Mesenteric fat pad (tissue), 1 donor: ENCODE results near the gene KANK2. TPM values are rescaled to one million over a fixed set of nuclear protein-coding genes. Genes with fewer than 3 reads are reported as not detected.
"Not testable (repeated sequence)": the region's sequence is repeated elsewhere in the genome, so short reads cannot be mapped to it uniquely, and the experiment has no call there.

Experiments
- DNase-seq: peaks from one replicate; pipeline ENCODE4 v3.0.0-alpha.2; 2020; ENCODE audit warnings: low spot score
- total RNA-seq: library from RNA; stranded (reverse); fragmentation: NEBNext Ultra II Directional; extraction: Animal tissue kit (Norgen Biotek cat#: 25700); gene quantifications from one replicate; pipeline ENCODE4 v1.2.1, GENCODE V29; 2021
- donor health status: DM: yes; HTN: yes; CAD: no.

The KANK2 gene
- total RNA-seq, 1 donor from 2014 or later: 121 TPM

DNA sequence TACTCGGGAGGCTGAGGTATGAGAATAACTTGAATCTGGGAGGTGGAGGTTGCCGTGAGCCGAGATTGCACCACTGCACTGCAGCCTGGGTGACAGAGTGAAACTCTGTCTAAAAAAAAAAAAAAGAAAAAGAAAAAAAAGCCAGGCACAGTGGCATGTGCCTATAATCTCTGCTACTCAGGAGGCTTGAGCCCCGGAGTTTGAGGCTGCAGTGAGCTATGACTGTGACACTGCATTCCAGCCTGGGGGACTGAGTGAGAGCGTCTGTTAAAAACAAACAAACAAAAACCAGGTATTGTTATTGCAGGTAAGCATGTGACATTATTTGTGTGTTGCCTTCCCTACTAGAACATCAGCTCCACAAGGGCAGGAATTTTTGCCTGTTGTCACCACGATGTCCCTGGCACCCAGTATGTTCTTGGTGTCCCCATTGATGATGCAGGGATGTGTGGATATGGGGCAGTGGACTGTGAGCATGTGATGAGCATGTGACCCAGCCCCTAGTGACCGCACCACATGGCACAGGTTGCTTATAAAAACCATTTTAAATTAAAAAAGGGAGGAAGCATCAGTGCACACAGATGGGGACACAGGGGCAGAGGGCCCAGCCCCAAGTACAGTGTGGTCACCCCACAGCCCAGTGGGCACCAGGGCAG lies 1.6 kb upstream of the KANK2 start:
- DNase-seq: no peak

DNA sequence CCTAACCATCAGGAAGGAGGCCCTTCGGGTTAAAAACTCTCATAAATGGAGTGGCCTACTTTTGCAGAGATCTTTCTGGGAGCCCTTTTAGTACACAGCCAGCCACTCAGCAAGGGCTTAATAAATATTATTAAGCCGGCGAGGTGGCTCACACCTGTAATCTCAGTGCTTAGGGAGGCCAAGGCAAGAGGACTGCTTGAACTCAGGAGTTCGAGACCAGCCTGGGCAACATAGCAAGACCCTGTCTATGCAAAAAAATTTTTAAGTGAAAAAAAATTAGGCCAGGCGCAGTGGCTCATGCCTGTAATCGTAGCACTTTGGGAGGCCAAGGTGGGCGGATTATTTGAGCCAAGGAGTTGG lies 810 bp upstream of the KANK2 start:
- DNase-seq: no peak

DNA sequence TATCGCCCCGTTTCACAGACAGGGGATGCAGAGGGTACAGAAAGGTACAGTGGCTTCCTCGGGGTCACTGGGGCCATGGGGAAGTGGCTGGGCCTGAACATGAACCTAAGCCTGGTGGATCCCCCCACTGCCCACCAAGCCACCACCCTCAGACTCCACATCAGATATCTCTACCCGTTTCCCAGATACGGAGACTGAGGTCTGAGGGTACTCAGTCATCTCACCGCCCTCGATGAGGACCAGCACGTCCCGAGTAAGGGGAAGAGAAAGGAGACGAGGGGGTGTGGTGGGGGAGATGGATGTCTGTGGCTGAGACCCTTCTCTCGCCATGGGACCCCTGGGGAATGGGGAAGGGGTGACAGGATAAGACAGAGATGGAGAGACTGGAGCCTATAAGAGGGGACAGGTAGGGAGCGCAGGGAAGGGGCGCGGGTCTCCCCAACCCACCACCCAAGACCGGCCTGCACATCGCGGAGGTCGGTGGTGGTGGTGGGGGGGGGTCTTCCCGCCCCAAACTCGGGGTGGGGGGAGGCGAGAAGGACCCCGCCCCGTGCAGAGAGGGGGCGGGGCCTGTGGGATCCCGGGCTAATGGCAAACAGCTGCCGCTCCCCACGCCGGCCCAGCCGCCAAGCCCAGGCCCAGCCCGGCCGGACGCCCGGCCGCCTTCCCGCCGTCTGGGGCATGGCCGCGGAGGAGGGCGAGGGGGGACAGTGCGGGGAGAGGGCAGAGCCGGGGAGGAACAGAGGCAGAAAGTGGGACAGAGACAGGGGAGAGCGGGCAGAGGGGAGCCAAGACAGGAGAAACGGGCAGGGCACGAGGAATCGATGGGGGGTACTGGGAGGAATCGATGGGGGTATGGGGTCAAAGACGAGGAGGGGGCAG lies 698 bp downstream of the KANK2 start:
- no peak for DNase-seq

DNA sequence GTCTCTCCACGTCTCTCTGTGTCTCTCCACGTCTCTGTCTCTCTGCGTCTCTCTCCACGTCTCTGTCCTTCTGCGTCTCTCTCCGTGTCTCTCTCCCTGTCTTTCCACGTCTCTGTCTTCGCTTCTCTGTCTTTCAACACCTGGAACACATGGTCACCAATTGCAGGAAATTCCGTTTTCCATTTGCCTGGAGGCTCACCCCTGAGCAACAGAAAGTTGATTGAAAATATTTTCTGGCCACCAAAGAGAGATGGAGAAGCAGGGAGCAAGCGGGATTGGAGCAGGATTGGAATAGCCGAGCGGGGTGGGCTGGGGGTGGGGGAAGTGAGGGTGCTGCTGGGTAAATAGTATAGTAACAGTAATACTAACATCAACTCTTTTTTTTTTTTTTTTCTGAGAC lies 1.7 kb downstream of the KANK2 start:
- no peak for DNase-seq

DNA sequence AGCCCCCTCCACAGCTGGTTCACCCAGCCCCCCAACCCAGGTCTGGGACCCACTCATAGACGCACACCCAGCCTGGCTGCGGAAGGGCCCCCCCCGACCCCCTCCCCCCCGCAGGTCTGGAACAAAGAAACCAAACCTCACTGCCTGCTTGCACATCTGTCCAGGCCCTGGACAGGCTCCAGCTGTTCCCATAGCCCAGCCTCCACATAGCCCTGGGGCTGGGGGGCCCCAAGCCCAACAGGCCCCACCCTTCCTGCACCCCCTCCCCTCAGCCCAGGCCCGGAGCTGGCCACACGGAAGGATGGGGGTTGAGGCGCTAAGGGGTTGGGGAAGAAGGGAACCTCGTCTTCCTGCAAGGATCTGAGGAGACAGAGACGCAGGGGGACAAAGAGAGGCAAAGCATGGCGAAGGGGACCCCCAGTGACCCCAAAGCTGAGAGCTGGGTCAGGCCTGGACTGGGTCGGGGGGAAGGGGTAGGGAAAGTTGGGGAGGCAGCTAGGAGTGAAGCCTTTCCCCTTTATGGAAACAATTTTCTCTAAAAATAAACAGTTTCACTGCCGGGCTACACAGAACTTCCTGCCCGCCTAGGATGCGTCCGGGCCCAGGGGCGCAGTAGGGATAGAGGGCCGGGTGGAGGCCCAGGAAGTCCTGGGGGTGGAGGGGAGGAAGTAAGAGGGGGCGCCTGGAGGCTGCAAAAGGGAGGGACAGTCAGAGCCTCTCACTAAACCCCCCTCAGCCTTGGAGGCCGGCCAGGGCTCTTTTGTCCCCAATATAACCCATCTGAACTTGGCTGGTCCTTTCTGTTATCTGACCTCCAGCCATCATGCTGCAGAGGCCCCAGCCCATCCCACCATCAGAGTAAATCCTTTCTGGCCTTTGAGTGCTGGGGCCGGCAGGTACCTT lies 2.4 kb downstream of the KANK2 start:
- no peak for DNase-seq

DNA sequence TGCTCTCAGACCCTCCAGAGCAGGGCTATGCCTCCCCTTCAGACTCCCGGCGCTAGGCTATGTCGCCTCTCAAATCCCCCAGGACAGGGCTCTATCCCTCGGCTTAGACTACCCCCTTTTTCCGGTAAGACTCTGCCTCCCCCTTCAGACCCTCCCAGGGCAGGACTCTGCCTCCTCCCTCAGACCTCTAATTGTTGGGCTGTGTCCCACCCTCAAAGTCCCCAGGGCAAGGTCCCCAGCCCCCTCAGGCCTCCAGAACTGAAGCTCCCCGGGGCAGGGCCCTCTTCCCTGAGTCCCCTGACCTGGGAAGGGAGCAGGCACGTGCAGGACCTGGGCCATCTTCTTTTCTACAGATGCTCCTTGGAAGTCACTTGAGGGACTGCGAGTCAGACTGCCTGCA lies 3.2 kb downstream of the KANK2 start:
- no peak for DNase-seq

DNA sequence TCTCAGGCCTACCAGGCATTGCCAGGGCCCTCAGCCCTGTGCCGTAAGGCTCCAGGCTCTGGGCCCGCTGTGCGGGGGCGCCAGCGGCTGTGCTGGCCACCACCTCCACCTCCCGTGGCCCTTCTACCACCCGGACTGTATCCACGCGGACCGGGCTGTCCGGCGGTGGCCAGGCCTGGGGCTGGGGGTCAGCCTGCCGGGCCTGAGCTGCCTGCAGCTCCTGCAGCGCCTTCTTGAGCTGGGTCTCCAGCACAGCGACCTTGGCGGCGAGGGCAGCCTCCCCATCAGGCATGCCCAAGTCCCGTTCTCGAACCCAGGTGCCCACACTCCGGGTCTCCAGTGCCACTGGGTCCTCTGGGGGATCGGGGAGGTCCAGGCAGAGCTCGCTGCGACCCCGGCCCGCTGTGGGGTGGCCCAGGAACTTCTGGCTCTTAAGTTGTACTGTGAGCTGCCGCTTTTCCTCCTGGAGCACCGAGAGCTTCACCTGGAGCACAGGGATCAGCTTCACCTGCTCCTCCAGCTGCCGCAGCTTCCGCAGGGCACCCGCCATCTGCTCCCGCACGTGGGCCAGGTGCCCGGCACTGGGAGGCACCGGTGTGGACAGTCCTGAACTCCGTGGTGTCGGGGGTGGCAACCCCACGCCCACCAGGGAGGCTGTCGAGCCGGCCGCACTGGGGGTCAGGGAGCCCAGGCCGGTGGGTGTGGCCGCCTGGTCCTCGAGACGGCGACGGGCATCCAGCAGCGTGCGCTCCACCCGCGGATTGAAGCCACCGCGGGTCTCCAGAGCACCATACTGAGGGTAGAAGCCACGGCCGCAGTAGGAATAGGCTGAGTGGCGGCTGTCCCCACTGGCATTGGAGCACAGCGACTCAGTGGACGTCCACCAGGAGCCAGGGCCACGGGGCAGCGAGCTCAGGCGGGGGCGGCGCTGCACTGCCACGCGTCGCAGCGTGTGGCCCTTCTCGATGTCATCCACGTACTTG lies 4.1 kb downstream of the KANK2 start:
- DNase-seq: no peak

DNA sequence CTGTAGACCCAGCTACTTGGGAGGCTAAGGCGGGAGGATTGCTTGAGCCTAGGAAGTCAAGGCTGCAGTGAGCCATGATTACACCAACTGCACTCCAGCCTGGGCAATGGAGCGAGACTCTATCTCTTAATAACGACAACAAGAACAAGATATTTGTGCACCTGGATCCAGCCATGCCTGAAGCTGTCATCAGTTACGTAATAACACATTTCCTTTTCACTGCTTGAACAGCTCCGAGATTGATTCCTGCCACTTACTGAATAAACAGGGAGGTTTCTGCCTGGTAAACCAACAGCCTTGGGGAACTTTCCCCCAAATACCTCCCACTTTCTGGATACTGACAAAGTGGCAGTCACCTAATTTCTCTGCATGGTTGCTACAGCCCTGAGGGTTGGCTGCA lies 5.4 kb downstream of the KANK2 start:
- DNase-seq: no peak

DNA sequence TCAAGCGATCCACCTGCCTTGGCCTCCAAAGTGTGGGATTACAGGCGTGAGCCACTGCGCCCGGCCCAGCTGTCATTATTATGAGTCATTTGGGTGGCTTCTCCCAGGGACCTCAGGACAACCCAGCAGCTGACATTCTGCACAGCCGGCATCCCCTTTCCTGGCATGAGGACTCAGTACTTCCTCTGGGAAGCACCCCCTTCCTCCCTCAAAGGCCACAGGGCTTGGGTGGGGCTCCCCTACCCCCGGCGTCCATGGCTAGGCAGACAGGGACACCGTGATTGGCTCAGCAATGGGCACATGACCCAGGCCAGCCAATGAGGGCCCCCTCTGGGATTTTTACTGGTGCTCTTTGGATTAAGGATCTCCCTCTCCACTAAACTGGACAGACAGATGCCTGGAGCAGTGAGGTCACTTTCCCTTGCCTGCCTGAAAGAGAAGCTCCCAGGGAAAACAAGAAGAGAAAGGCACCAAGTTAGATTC lies 6.0 kb downstream of the KANK2 start:
- DNase-seq: no peak

DNA sequence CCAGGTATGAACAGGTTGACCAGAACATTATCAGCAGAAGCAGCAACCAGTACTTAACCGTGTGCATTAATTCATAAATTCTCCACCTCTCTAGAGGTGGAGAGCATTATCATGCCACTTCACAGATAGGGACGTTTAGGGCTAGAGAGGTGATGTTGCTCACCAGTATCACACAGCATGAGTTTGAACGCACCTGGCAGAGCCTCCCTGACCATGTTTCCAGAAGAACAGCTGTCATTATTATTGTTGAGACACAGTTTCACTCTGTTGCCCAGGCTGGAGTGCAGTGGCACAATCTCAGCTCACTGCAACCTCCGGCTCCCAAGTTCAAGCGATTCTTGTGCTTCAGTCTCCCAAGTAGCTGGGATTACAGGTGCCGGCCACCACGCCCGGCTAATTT lies 6.8 kb downstream of the KANK2 start:
- DNase-seq: no peak

DNA sequence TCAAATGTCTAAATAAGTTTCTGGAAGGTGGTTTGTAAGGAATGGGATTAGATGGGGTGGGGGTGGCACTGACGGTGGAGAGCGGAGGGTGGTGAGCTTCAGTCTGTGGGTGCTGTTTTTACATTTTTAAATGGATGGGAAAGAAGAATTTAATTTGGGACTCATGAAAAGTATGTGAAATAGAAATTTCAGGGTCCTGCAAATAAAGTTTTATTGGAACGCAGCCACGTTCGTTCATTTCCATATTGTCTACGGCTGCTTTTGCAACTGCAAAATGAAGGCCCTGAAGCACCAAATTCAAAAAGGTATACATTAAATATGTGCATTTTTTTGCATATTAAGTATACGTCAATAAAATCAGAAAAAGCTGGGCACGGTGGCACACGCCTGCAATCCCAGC lies 9.9 kb downstream of the KANK2 start:
- no peak for DNase-seq

DNA sequence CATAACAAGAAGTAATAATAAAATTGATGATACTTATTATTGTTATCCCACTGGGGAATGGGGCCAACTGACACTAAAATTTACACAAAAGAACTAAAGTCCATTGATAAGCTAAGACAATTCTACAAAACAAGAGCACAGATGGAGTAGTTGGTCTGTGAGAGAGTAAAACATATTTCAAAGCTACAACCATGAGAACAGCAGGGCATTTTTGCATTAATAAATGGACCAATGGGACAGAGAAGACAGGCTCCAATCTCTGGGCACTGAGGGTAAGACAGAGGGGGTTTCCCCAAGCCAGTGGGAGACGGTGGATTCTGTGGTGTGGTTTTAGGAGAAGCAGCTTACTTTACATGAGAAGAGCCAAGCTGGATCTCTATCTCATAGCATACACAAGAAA lies 14.4 kb downstream of the KANK2 start:
- no peak for DNase-seq

DNA sequence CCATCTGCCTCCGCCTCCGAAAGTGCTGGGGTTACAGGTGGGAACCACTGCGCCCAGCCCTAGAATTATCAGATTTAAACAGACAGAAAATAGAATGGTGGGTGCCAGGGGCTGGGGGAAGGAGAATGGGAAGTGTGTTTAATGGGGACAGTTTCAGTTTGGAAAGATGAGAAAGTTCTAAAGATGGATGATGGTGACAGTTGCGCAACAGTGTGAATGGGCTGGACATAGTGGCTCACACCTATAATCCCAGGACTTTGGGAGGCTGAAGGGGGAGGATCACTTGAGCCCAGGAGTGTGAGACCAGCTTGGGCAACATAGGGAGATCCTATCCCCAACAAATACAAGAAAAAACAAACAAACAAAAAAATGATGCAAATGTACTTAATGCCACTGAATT lies 15.9 kb downstream of the KANK2 start:
- no peak for DNase-seq

DNA sequence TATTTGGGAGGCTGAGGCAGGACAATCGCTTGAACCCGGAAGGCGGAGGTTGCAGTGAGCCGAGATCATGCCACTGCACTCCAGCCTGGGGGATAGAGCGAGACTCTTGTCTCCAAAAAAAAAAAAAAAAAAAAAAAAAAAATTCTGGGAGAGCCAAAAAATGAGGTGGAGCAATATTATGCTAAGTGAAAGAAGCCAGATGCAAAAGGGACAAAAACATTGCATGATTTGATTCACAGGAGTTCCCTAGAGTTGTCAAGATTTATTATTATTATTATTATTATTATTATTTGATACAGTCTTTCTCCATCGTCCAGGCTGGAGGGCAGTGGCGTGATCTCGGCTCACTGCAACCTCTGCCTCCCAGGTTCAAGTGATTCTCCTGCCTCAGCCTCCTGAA lies 16.4 kb downstream of the KANK2 start:
- DNase-seq: not testable (repeated sequence)

DNA sequence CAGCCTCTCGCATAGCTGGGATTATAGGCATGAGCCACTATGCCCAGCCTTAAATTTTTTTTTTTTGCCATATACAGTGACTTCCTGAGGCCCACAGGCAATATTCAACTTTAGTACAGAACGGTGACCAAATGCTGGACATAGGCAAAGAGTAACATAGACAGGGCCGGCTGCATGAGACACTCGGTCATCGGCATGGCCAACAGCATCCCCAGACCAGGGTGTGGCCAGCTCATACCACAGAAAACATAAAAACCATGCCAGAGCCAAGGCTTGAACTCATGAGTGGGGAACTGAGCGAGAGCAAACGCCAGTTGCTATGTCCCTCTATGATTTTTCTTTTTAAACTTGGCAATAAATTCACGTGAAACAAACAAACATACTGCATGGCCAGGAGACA lies 17.0 kb downstream of the KANK2 start:
- no peak for DNase-seq

DNA sequence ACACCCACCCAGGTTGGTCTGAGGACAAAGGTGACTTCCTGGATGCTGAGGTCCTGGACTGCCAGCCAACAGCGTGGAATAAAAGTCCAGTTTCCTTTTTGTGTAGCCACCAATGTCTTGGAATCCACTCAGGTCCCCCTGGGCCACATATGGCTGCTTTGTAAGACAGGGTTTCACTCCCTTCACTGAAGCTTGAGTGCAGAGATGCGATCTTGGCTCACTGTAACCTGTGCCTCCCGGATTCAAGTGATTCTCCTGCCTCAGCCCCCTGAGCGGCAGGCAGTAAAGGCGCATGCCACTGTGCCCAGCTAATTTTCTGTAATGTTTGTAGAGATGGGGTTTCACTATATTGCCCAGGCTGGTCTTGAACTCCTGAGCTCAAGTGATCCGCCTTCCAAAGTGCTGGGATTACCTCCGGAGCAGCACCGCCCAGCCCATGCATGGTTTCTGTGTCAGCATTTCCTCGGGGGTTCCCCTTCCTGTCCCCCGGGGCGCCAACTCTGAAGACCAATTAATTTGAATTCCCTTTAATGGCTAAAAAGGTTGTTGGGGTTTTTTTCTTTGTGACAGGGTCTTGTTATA lies 17.5 kb downstream of the KANK2 start:
- DNase-seq: no peak

DNA sequence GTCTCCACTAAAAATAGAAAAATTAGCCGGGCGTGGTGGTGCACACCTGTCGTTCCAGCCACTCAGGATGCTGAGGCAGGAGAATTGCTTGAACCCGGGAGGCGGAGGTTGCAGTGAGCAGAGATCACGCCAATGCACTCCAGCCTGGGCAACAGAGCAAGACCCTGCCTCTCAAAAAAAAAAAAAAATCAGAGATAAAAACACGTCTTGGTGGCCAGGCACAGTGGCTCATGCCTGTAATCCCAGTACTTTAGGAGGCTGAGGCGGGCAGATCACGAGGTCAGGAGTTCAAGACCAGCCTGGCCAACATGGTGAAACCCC lies 18.2 kb downstream of the KANK2 start:
- DNase-seq: not testable (repeated sequence)

DNA sequence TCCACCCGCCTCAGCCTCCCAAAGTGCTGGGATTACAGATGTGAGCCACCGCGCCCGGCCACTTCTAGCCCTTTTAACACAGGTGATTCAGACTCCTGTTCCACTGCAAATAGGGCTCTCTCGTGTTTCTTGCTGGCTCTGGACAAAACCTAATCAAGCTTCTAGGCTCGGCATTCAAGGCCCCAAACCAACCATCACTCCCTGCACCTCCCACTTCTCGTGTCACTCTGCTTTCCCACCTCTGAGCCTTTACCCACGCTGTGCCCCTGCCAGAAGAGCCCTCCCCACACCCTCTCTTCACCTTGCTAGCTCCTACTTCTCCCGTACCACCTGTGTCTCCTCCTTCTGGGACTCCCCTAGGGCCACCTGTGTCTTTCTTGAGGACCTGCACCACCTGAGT lies 19.8 kb downstream of the KANK2 start:
- no peak for DNase-seq

DNA sequence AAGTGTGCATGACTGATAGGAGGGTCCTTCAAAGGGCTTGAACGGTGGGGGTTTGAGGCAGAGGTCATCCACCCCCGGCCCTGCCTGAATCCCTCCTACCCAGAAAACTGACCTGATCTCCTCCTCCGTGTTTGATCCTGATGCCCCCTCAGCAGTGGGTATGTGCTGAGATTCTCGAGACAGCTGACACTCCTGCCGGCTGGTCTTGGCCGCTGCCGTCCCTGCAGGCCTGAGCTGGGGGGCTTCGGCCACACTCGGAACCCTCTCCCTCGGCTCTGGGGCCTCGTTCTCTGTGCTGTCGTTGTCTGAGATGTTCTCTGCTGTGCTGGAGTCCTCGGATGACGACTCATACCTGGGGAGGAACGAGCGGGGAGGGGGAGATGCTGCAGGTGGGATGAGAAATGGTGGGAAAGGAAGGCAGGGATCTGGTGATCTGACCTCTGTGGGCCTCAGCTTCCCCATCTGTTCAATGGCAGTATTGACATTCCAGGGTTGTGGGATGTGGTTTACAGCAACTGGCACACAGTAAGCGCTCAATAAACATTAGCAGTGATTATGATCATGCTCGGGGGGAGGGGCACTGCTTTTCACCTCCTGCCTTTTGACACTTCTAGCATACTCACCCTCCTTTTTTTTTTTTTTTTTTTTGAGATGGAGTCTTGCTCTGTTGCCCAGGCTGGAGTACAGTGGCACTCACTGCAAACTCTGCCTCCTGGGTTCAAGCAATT lies 20.7 kb downstream of the KANK2 start:
- DNase-seq: no peak

DNA sequence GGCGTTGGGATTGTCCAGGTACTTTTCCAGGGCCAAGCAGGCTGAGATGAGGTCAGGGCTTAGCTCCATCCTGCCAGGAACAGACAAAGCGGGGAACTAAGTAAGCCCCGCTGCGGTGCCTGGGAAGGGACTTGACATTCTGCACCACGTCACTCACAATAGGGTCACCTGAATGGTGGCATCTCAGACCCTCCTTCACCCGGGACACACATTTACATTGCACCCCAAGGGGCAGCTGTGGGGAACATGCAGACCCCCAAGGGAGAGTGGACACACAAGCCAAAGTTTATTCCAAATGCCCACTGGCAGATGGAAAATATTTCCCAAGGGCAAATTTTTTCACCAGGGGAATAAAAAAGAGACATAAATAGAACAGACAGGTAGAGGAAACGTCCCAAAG lies 21.4 kb downstream of the KANK2 start:
- DNase-seq: no peak
